ENCODE data around the gene SLC27A2. TPM values are rescaled to one million over a fixed set of nuclear protein-coding genes. Genes with fewer than 3 reads are reported as not detected.

The SLC27A2 gene
- total RNA-seq, 1 donor from 2014 or later, result 0.96 TPM

DNA sequence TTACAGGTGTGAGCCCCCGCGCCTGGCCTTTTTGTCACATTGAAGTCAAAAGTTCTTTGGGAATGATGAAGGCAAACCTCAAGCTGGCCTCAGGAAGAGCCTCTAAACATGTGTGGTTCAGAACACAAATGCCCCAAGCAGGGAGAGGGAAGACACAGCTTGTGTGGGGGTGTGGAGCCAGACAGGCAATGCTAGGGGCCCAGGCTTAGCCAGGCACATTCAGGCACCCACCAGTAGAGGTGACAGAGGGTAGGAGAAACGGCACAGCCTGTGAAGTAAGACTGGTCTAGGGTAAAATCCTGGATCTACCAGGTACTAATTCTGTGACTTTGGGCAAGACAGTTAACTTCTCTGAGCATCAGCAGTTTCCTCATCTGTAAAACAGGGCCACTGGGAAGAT is 80.0 kb downstream of the SLC27A2 start:
- Histone ChIP-seq H3K4me1 (no peaks in the 10 kb centered on the region), H3K27ac (no peak overlapping the region), H3K36me3 (no peaks in the 10 kb centered on the region), H3K4me3 (no peak overlapping the region), H3K9me3 (no peaks in the 10 kb centered on the region), H3K27me3 (peaks cover 6% of the 10 kb centered on the region)
- intact Hi-C loops (cut with DNase I), result no loop called here
- no peak for ATAC-seq
- no peak for DNase-seq
- TF ChIP-seq, protein P1, sequence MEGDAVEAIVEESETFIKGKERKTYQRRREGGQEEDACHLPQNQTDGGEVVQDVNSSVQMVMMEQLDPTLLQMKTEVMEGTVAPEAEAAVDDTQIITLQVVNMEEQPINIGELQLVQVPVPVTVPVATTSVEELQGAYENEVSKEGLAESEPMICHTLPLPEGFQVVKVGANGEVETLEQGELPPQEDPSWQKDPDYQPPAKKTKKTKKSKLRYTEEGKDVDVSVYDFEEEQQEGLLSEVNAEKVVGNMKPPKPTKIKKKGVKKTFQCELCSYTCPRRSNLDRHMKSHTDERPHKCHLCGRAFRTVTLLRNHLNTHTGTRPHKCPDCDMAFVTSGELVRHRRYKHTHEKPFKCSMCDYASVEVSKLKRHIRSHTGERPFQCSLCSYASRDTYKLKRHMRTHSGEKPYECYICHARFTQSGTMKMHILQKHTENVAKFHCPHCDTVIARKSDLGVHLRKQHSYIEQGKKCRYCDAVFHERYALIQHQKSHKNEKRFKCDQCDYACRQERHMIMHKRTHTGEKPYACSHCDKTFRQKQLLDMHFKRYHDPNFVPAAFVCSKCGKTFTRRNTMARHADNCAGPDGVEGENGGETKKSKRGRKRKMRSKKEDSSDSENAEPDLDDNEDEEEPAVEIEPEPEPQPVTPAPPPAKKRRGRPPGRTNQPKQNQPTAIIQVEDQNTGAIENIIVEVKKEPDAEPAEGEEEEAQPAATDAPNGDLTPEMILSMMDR (IDR thresholded peaks at IDR 0.05), result no peak

DNA sequence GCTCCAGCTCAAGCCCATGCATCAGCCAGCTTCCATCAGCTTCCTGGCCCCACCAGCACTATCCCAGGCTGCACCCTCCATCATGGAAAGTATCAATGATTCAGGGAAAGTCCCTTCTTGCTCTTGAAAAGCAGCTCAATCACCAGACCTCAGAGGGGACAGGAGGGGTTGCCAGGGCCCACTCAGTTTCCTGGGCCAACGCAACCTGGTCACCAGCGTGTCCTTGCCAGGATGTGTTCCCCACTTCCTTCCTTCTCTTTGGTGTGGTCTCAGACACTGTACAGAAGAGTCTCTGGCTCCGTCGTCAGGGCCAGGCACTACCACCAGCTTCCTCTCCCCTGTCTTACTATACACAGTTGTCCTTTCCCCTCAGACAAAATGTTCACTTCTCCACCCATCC is 80.5 kb downstream of the SLC27A2 start:
- H3K4me1 ChIP-seq, result no peaks in the 10 kb centered on the region
- intact Hi-C loops (cut with DNase I), result no loop called here
- no peak overlapping the region for H3K4me3 ChIP-seq
- DNase-seq (no peak), ATAC-seq (peak; percentile 45)
- peaks cover 6% of the 10 kb centered on the region for H3K27me3 ChIP-seq
- TF ChIP-seq, protein P1 (IDR thresholded peaks at IDR 0.05), result no peak
- H3K27ac ChIP-seq, result no peak overlapping the region
- H3K36me3 ChIP-seq, result no peaks in the 10 kb centered on the region
- no peaks in the 10 kb centered on the region for H3K9me3 ChIP-seq

DNA sequence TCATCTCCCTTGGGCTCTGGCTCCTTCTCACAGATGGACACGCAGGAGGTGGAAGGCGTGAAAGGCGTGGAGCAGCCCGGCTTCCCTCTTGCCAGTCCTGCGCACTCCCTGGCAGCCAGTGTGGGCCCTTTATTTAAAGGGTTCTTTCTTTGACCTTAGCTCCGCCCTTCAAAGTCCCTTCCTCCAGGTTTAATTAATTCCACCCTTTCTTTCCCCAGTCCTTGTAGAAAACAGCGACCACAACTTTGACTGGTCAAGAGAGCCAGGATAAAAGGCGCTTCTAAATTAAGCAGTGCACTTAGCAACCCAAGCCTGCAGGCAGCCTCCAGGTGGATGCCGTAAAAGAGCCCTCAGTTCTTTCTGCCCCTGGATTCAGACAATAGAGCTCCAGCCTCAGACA is 83.6 kb downstream of the SLC27A2 start, which contains the start of gene HDC:
TSS of gene HDC (minus strand) at position 107 of the 400 bp plus-strand sequence. CDS start at position 4, 103 bp downstream.
- H3K27me3 ChIP-seq, result peaks cover 6% of the 10 kb centered on the region
- no peaks in the 10 kb centered on the region for H3K36me3 ChIP-seq
- TF ChIP-seq, protein P1 (IDR thresholded peaks at IDR 0.05), result no peak
- H3K4me1 ChIP-seq, result no peaks in the 10 kb centered on the region
- DNase-seq, result no peak
- intact Hi-C loops (cut with DNase I), result no loop called here
- H3K4me3 ChIP-seq, result no peak within 1 kb of the TSS
- no peak for ATAC-seq
- H3K9me3 ChIP-seq, result no peaks in the 10 kb centered on the region
- no peak within 1 kb of the TSS for H3K27ac ChIP-seq

DNA sequence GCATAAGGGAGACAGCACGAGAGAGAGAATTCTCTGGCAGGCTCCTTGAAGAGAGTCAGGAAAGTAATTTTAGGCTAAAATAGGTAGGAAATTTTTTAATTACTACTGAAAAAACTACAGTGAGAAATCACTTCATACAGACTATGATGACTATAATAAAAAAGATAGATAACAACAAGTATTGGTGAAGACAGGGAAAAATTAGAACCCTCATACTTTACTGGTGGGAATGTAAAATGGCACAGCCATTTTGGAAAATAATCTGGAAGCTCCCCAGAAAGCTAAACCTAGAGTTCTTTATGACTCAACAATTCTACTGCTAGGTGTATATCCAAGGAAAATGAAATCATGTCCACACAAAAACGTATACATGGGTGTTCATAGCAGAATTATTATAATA is 85.6 kb downstream of the SLC27A2 start:
- Histone ChIP-seq H3K4me1 (no peaks in the 10 kb centered on the region), H3K4me3 (no peak overlapping the region), H3K27ac (no peak overlapping the region), H3K27me3 (peaks cover 6% of the 10 kb centered on the region), H3K9me3 (no peaks in the 10 kb centered on the region), H3K36me3 (no peaks in the 10 kb centered on the region)
- intact Hi-C loops (cut with DNase I), result no loop called here
- ATAC-seq, result no peak
- TF ChIP-seq, protein P1 (IDR thresholded peaks at IDR 0.05), result no peak
- no peak for DNase-seq

DNA sequence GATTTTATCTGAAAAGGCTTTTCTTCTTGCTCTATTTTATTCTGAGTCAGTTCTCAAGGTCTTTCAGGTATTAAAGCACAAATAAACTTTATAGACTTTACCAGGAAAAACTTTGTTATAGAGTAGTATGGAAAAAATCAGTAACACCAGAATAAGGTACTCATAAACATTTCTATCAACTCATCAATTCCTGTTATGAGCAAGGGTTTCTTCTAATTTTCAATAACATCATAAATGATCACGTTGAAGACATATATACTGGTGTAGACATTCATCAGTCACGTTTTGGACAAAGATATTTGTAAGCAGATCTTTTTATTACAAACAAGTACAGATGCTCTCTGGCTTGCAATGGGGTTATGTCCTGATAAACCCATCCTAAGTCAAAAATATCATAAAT is 93.1 kb downstream of the SLC27A2 start:
- no peak for DNase-seq
- intact Hi-C loops (cut with DNase I), result no loop called here
- Histone ChIP-seq H3K36me3 (no peaks in the 10 kb centered on the region), H3K9me3 (no peaks in the 10 kb centered on the region), H3K27ac (no peak overlapping the region), H3K4me1 (no peaks in the 10 kb centered on the region), H3K4me3 (no peak overlapping the region), H3K27me3 (no peaks in the 10 kb centered on the region)
- TF ChIP-seq, protein P1 (IDR thresholded peaks at IDR 0.05), result no peak
- ATAC-seq, result no peak

DNA sequence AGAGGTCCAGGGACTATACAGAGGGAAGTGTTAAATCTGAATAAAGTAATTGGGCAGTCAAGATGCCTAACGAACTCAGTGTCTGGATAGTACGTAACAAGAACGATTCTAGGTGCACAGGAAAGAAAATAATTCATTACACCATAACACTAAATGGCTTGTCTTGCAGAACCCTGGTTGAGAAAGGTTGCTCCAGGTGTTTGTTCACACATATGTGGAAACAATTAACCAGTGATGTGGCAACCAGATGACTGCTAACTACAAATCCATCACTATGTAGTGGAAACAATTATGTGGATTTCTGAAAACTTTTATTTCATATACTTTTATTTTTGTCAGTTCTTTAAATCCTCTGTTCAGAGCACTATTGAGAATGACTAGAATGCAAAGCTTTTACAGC is 93.9 kb downstream of the SLC27A2 start:
- H3K27me3 ChIP-seq, result no peaks in the 10 kb centered on the region

More for the DNA sequence above, 93.9 kb downstream of the SLC27A2 start:
- ATAC-seq, result no peak
- Histone ChIP-seq H3K27ac (no peak overlapping the region), H3K9me3 (no peaks in the 10 kb centered on the region), H3K4me1 (no peaks in the 10 kb centered on the region), H3K4me3 (no peak overlapping the region), H3K36me3 (no peaks in the 10 kb centered on the region)
- TF ChIP-seq, protein P1 (IDR thresholded peaks at IDR 0.05), result no peak
- DNase-seq, result no peak
- intact Hi-C loops (cut with DNase I), result no loop called here

All from upper lobe of right lung (tissue), 1 donor.